Ishikawa (cell line): Measurements from ENCODE around the gene TANGO6.

Source experiments
- CEBPB ChIP-seq: IDR thresholded peaks from 2 replicates; pipeline ENCODE4 v1.6.1; 2012
- CREB1 ChIP-seq: IDR thresholded peaks from 2 replicates; pipeline ENCODE4 v1.6.1; 2012; ENCODE audit warnings: low read depth
- EGR1 ChIP-seq: IDR thresholded peaks from 2 replicates; pipeline ENCODE4 v1.6.1; 2012
- EP300 ChIP-seq: IDR thresholded peaks from 2 replicates; pipeline ENCODE4 v1.6.1; 2012; ENCODE audit warnings: borderline replicate concordance
- FOXM1 ChIP-seq: IDR thresholded peaks from 2 replicates; pipeline ENCODE4 v1.6.1; 2012; ENCODE audit warnings: low read depth, borderline replicate concordance
- MAX ChIP-seq: IDR thresholded peaks from 2 replicates; pipeline ENCODE4 v1.6.1; 2012
- NFIC ChIP-seq: IDR thresholded peaks from 2 replicates; pipeline ENCODE4 v1.6.1; 2012
- RAD21 ChIP-seq: IDR thresholded peaks from 2 replicates; pipeline ENCODE4 v1.6.1; 2012; ENCODE audit warnings: low read depth
- REST ChIP-seq: IDR thresholded peaks from 2 replicates; pipeline ENCODE4 v1.6.1; 2012; ENCODE audit warnings: low read depth, mild to moderate bottlenecking
- TAF1 ChIP-seq: IDR thresholded peaks from 2 replicates; pipeline ENCODE4 v1.6.1; 2012; ENCODE audit warnings: low read depth, mild to moderate bottlenecking
- TCF12 ChIP-seq: IDR thresholded peaks from 2 replicates; pipeline ENCODE4 v1.6.1; 2012; ENCODE audit warnings: low read depth
- TEAD4 ChIP-seq: IDR thresholded peaks from 2 replicates; pipeline ENCODE4 v1.6.1; 2012
- USF1 ChIP-seq: IDR thresholded peaks from 2 replicates; pipeline ENCODE4 v1.6.1; 2012
- YY1 ChIP-seq: IDR thresholded peaks from 2 replicates; pipeline ENCODE4 v1.6.1; 2012; ENCODE audit warnings: low read depth
- ZBTB7A ChIP-seq: IDR thresholded peaks from 2 replicates; pipeline ENCODE4 v1.6.1; 2012; ENCODE audit warnings: low read depth

Gene TANGO6

DNA sequence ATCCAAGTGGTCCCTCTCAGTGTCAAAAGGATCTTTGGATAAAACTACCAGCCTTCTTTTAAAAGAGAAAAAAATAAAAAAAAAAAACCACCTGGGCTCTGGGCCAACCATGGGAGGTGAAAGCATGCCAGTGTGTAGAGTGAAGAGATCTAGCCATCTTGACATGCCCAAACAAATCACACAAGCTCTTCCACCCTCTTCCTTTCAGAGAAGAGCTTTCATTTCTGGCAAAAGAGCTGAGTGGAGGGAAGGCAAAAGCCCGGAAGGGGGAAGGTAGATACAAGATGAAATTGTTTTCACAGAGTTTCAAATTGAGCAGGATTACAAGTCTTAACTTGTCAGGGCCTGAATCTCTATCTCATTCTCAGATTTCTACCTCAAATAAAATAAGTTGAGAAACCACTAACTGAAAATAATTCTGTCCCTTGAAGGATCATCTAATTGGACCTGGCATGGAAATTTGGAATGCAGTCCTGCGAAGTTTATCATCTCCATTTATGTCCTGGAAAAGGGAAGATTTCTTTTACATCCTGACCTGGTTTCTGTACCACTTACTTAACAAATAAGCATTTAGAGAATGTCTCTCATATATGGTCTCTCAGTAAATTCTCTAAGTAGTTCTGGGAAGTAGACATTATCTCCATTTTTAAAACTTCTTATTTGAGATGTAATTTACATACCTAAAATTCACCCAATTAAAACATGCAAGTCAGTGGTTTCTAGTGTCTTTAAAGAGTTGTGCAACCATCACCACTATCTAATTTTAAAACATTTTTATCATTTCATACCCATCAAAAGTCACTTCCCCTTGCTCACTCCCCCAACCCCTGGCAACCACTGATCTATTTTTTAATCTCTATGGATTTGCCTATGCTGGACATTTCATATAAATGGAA is 93.7 kb downstream of the TANGO6 start:
- no peak for TF ChIP-seq RAD21
- no peak for TF ChIP-seq EP300
- TF ChIP-seq REST, result no peak
- TF ChIP-seq TAF1, result no peak
- peak; percentile 34; the same call in 1 of the 2 replicates for TF ChIP-seq NFIC
- TF ChIP-seq CREB1, result no peak
- TF ChIP-seq TCF12, result no peak
- TF ChIP-seq MAX, result no peak
- no peak for TF ChIP-seq YY1

- no peak for TF ChIP-seq RAD21
Observed at GRCh38 chr16:68939692-68940320, 96.5 kb downstream of the TANGO6 start.

- TF ChIP-seq ZBTB7A (no peak), YY1 (no peak), TEAD4 (no peak), CREB1 (no peak), TAF1 (no peak), RAD21 (no peak), EP300 (no peak), CEBPB (no peak), MAX (no peak), EGR1 (no peak), NFIC (no peak), REST (no peak), TCF12 (no peak), FOXM1 (no peak), USF1 (no peak)
Observed at GRCh38 chr16:68940816-68941215, 97.5 kb downstream of the TANGO6 start.

DNA sequence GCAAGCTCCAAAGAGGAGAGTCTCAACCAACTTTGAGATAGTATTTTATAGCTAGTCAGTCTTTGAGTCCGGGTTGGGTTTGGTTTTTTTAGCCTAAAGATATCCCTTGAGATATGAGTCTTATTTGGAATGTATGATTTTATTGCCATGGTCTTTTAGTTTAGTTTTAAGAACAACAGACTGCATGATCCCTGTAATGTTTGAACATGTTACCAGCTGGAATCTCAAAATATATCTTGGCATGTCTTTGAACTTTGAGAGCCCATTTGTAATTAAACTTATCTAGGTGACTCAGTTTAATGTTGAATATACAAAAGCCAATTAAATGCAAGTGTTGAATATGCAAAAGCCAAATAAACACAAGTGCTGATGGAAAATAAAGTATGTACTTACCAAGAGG is 100.6 kb downstream of the TANGO6 start:
- TF ChIP-seq USF1 (no peak), NFIC (no peak), FOXM1 (no peak), CREB1 (no peak), ZBTB7A (no peak), TAF1 (no peak), EGR1 (no peak), YY1 (no peak), TEAD4 (no peak), RAD21 (no peak), CEBPB (no peak), EP300 (no peak), MAX (no peak), REST (no peak), TCF12 (no peak)
